H1 (cell line): ENCODE results near the gene KCNJ16. TPM values are rescaled to one million over a fixed set of nuclear protein-coding genes. Genes with fewer than 3 reads are reported as not detected.

Experiments
- CTCF ChIA-PET: fragments of 300-600 bp; sonication (Branson Sonifier 250); formaldehyde crosslinking; loops from one replicate; lab custom pipeline; 2021; ENCODE audit not compliant: partially characterized antibody; lab: Charles Lee
- POLR2A ChIA-PET: fragments of 300-600 bp; sonication (Branson Sonifier 250); formaldehyde crosslinking; loops from one replicate; lab custom pipeline; 2021; ENCODE audit warnings: inconsistent platforms; ENCODE audit not compliant: partially characterized antibody; lab: Charles Lee
- DNase-seq, 2 experiments: peaks; one replicate each; pipeline versions ENCODE4 v3.0.0 to v3.0.0-alpha.2; 2010 to 2022; ENCODE audit warnings: low spot score in 2 of 2, low read depth in 1 of 2, mixed read lengths in 1 of 2
- FAIRE-seq: peaks from 2 replicates; lab custom pipeline; 2011; peaks lifted over from hg19 to GRCh38; lab: Jason Lieb, UNC
- H2AFZ ChIP-seq: 2 replicates; pipeline ENCODE4 v1.8.1; 2012; ENCODE audit warnings: low read length, inconsistent platforms
- H2AK5ac ChIP-seq: 2 replicates; pipeline ENCODE4 v1.6.1; 2013; ENCODE audit warnings: low read depth, low read length
- H2BK120ac ChIP-seq: replicated peaks from 2 replicates; pipeline ENCODE3; 2013; ENCODE audit warnings: low read depth, low read length, inconsistent platforms
- H2BK12ac ChIP-seq: 2 replicates; pipeline ENCODE4 v1.6.1; 2013; ENCODE audit warnings: low read depth, low read length
- H2BK15ac ChIP-seq: 2 replicates; pipeline ENCODE4 v1.6.1; 2013; ENCODE audit warnings: low read length
- H2BK20ac ChIP-seq: 2 replicates; pipeline ENCODE4 v1.6.1; 2013; ENCODE audit warnings: low read length
- H2BK5ac ChIP-seq: 2 replicates; pipeline ENCODE4 v1.6.1; 2013; ENCODE audit warnings: low read depth, low read length
- H3K14ac ChIP-seq: 2 replicates; pipeline ENCODE4 v1.6.1; 2013; ENCODE audit warnings: inconsistent platforms; ENCODE audit not compliant: insufficient read length
- H3K18ac ChIP-seq: 2 replicates; pipeline ENCODE4 v1.6.1; 2013; ENCODE audit warnings: low read length; ENCODE audit errors: extremely low read depth
- H3K23ac ChIP-seq: 2 replicates; pipeline ENCODE4 v1.6.1; 2013; ENCODE audit warnings: inconsistent platforms; ENCODE audit not compliant: insufficient read length
- H3K23me2 ChIP-seq: 2 replicates; pipeline ENCODE4 v1.6.1; 2013; ENCODE audit warnings: low read depth, low read length
- H3K27ac ChIP-seq: 2 replicates; pipeline ENCODE4 v1.6.1; 2011; ENCODE audit warnings: low read depth, low read length, inconsistent platforms
- H3K27me3 ChIP-seq, 4 experiments: replicated peaks in 1 of 4; 1 replicate in 1 of 4; 2 replicates in 3 of 4; pipeline versions ENCODE4 v1.6.1 to v1.8.1; 2011 to 2013; ENCODE audit warnings: low read length in 3 of 4, mild to moderate bottlenecking in 3 of 4, inconsistent platforms in 2 of 4, mixed read lengths in 2 of 4, moderate library complexity in 1 of 4; ENCODE audit not compliant: control insufficient read depth in 3 of 4, insufficient read depth in 3 of 4; ENCODE audit errors: extremely low read depth in 1 of 4
- H3K36me3 ChIP-seq, 4 experiments: 2 replicates each; pipeline versions ENCODE4 v1.6.1 to v1.8.1; 2011 to 2013; ENCODE audit warnings: mild to moderate bottlenecking in 4 of 4, low read length in 3 of 4, moderate library complexity in 2 of 4, control low read depth in 1 of 4, inconsistent platforms in 1 of 4; ENCODE audit not compliant: insufficient read depth in 4 of 4, control insufficient read depth in 2 of 4
- H3K4ac ChIP-seq: replicated peaks from 2 replicates; pipeline ENCODE3; 2013; ENCODE audit warnings: low read length, low read depth, mixed read lengths, inconsistent platforms; ENCODE audit not compliant: insufficient read length
- H3K4me1 ChIP-seq, 4 experiments: replicated peaks in 1 of 4; 1 replicate in 1 of 4; 2 replicates in 3 of 4; pipeline versions ENCODE4 v1.6.1 to v1.8.1; 2011 to 2013; ENCODE audit warnings: low read length in 3 of 4, inconsistent platforms in 2 of 4, mixed read lengths in 1 of 4; ENCODE audit not compliant: insufficient read depth in 4 of 4, control insufficient read depth in 3 of 4
- H3K4me2 ChIP-seq, 2 experiments: 2 replicates each; pipeline versions ENCODE4 v1.6.1 to v1.8.1; 2011 to 2013; ENCODE audit warnings: low read depth in 2 of 2, low read length in 2 of 2, control low read depth in 1 of 2, inconsistent platforms in 1 of 2, mild to moderate bottlenecking in 1 of 2; ENCODE audit not compliant: insufficient read depth in 1 of 2
- H3K4me3 ChIP-seq, 4 experiments: fragments of 200-600, 300-600 bp in 1 of 4; sonication (generic), shearing (Covaris generic), sonication (Bioruptor Twin) in 1 of 4; 2 replicates each; pipeline versions ENCODE4 v1.5.1 to v1.8.1; 2011 to 2016; ENCODE audit warnings: low read length in 4 of 4, low read depth in 3 of 4, control low read depth in 2 of 4, inconsistent platforms in 2 of 4, mild to moderate bottlenecking in 2 of 4, mixed read lengths in 1 of 4, moderate library complexity in 1 of 4; ENCODE audit not compliant: insufficient read depth in 2 of 4; ENCODE audit errors: extremely low read depth in 1 of 4
- H3K56ac ChIP-seq: replicated peaks from 2 replicates; pipeline ENCODE3; 2013; ENCODE audit warnings: low read depth, mild to moderate bottlenecking, mixed read lengths, low read length, inconsistent platforms; ENCODE audit not compliant: insufficient read length
- H3K79me1 ChIP-seq: 2 replicates; pipeline ENCODE4 v1.6.1; 2013; ENCODE audit warnings: low read depth, low read length, control low read depth
- H3K79me2 ChIP-seq, 2 experiments: 2 replicates each; pipeline versions ENCODE4 v1.6.1 to v1.8.1; 2012 to 2013; ENCODE audit warnings: low read length in 2 of 2, mild to moderate bottlenecking in 2 of 2, inconsistent platforms in 1 of 2; ENCODE audit not compliant: insufficient read depth in 2 of 2, control insufficient read depth in 1 of 2
- H3K9ac ChIP-seq, 4 experiments: replicated peaks in 1 of 4; 1 replicate in 1 of 4; 2 replicates in 3 of 4; pipeline versions ENCODE4 v1.6.1 to v1.8.1; 2011 to 2013; ENCODE audit warnings: low read depth in 3 of 4, low read length in 3 of 4, control low read depth in 2 of 4, mild to moderate bottlenecking in 2 of 4, moderate library complexity in 2 of 4, inconsistent platforms in 1 of 4; ENCODE audit errors: extremely low read depth in 1 of 4
- H3K9me3 ChIP-seq, 2 experiments: 2 replicates each; pipeline versions ENCODE4 v1.6.1 to v1.8.1; 2012 to 2013; ENCODE audit warnings: mild to moderate bottlenecking in 2 of 2, moderate library complexity in 2 of 2, control low read depth in 1 of 2, inconsistent platforms in 1 of 2, low read depth in 1 of 2, low read length in 1 of 2, mixed read lengths in 1 of 2; ENCODE audit not compliant: insufficient read depth in 2 of 2
- H4K20me1 ChIP-seq, 2 experiments: replicated peaks in 1 of 2; 2 replicates each; pipeline versions ENCODE3 to v1.8.1; 2011 to 2013; ENCODE audit warnings: inconsistent platforms in 2 of 2, low read length in 2 of 2, mild to moderate bottlenecking in 1 of 2; ENCODE audit not compliant: insufficient read depth in 2 of 2, control insufficient read depth in 1 of 2
- H4K5ac ChIP-seq: 2 replicates; pipeline ENCODE4 v1.6.1; 2013; ENCODE audit warnings: low read length, low read depth, mixed read lengths, inconsistent platforms; ENCODE audit not compliant: insufficient read length
- H4K8ac ChIP-seq: 2 replicates; pipeline ENCODE4 v1.8.0; 2013; ENCODE audit warnings: mild to moderate bottlenecking, moderate library complexity, low read length, inconsistent platforms; ENCODE audit not compliant: insufficient read depth; ENCODE audit errors: extremely low read depth
- H4K91ac ChIP-seq: replicated peaks from 2 replicates; pipeline ENCODE3; 2013; ENCODE audit warnings: low read length, mixed read lengths, inconsistent platforms; ENCODE audit not compliant: insufficient read length
- ASH2L ChIP-seq: fragments of 200-600, 300-600 bp; sonication (generic); IDR thresholded peaks from one replicate; pipeline ENCODE4 v1.7.1; 2017; ENCODE audit warnings: low read length
- BRCA1 ChIP-seq: IDR thresholded peaks from 2 replicates; pipeline ENCODE4 v1.6.1; 2012; ENCODE audit warnings: low read depth, low read length, improper control_type of control experiment
- CBX5 ChIP-seq: fragments of 300-800, 300-1000 bp; sonication (generic); IDR thresholded peaks from 2 replicates; pipeline ENCODE4 v1.7.1; 2016; ENCODE audit warnings: antibody characterized with exemption, low read length, low read depth
- CHD1 ChIP-seq: IDR thresholded peaks from 2 replicates; pipeline ENCODE4 v1.6.1; 2012; ENCODE audit warnings: low read depth, low read length, improper control_type of control experiment
- GTF2F1 ChIP-seq: IDR thresholded peaks from 2 replicates; pipeline ENCODE4 v1.6.1; 2012; ENCODE audit warnings: low read depth, low read length, improper control_type of control experiment, borderline replicate concordance
- KDM4A ChIP-seq: IDR thresholded peaks from one replicate; pipeline ENCODE4 v1.7.1; 2012; ENCODE audit warnings: low read depth, mild to moderate bottlenecking, moderate library complexity, low read length, inconsistent platforms; ENCODE audit not compliant: severe bottlenecking
- NANOG ChIP-seq: IDR thresholded peaks from 2 replicates; pipeline ENCODE4 v1.6.1; 2011; ENCODE audit warnings: low read length, low read depth, mild to moderate bottlenecking, inconsistent platforms; ENCODE audit not compliant: insufficient read depth, poor library complexity, severe bottlenecking
- POLR2A ChIP-seq, 2 experiments: IDR thresholded peaks; 1 replicate in 1 of 2; 2 replicates in 1 of 2; pipeline ENCODE4 v1.6.1; 2011; ENCODE audit warnings: low read depth in 2 of 2, low read length in 2 of 2, mild to moderate bottlenecking in 2 of 2; ENCODE audit errors: control extremely low read depth in 1 of 2
- RAD21 ChIP-seq, 2 experiments: IDR thresholded peaks in 1 of 2; conservative IDR thresholded peaks in 1 of 2; 2 replicates each; pipeline ENCODE4 v1.6.1; 2011; ENCODE audit warnings: low read depth in 2 of 2, low read length in 2 of 2, improper control_type of control experiment in 1 of 2, inconsistent platforms in 1 of 2, mild to moderate bottlenecking in 1 of 2, moderate library complexity in 1 of 2
- RFX5 ChIP-seq: IDR thresholded peaks from 2 replicates; pipeline ENCODE4 v1.6.1; 2011; ENCODE audit warnings: low read depth, low read length, improper control_type of control experiment, borderline replicate concordance
- SP2 ChIP-seq: IDR thresholded peaks from 2 replicates; pipeline ENCODE4 v1.6.1; 2012; ENCODE audit warnings: mild to moderate bottlenecking, low read length, inconsistent platforms
- SRF ChIP-seq: IDR thresholded peaks from 2 replicates; pipeline ENCODE4 v1.6.1; 2011; ENCODE audit warnings: mild to moderate bottlenecking, low read depth, low read length, moderate library complexity
- TCF12 ChIP-seq: IDR thresholded peaks from 2 replicates; pipeline ENCODE4 v1.6.1; 2011; ENCODE audit warnings: low read depth, mild to moderate bottlenecking, low read length
- WGBS, 2 experiments: shearing (Covaris generic) in 1 of 2; methylation state at CpG; one replicate each; pipeline versions ENCODE4 v1.1.6 to v1.1.7; 2013 to 2015; ENCODE audit warnings: low lambda C conversion rate in 2 of 2, mixed read lengths in 2 of 2, inconsistent platforms in 1 of 2, low coverage in 1 of 2, missing lambda C conversion rate in 1 of 2; ENCODE audit not compliant: insufficient replicate concordance in 2 of 2, insufficient coverage in 1 of 2, insufficient read length in 1 of 2; ENCODE audit errors: extremely low coverage in 1 of 2, missing lambda C conversion rate in 1 of 2; 5-methylcytosine and 5-hydroxymethylcytosine counted together
- polyA plus RNA-seq, 7 experiments: library from polyadenylated mRNA; depleted of rRNA in 3 of 7; stranded (reverse) in 5 of 7; unstranded in 2 of 7; fragments of >200 nt in 5 of 7; fragments of 200-250 nt in 2 of 7; gene quantifications; 1 replicate in 5 of 7; 2 replicates in 1 of 7; 4 replicates in 1 of 7; pipeline versions ENCODE4 v1.2.1 to v1.2.3, GENCODE V29; 2011 to 2013; ENCODE audit warnings: missing spikeins in 2 of 7, mixed read lengths in 2 of 7
- total RNA-seq: library from RNA; stranded (reverse); fragmentation: NEBNext Ultra II Directional; extraction: Animal tissue kit (Norgen Biotek cat#: 25700); gene quantifications from 2 replicates; pipeline ENCODE4 v1.2.1, GENCODE V29; 2021
- TF ChIP-seq, protein P1 (sequence below): IDR thresholded peaks from 2 replicates; pipeline ENCODE4 v1.6.1; 2011; ENCODE audit warnings: low read length, improper control_type of control experiment

Gene KCNJ16
- total and polyA plus RNA-seq, 2 of the 8 experiments (the other 6 are each of a cell fraction or from before 2014, with no cell fraction given) = not detected

DNA sequence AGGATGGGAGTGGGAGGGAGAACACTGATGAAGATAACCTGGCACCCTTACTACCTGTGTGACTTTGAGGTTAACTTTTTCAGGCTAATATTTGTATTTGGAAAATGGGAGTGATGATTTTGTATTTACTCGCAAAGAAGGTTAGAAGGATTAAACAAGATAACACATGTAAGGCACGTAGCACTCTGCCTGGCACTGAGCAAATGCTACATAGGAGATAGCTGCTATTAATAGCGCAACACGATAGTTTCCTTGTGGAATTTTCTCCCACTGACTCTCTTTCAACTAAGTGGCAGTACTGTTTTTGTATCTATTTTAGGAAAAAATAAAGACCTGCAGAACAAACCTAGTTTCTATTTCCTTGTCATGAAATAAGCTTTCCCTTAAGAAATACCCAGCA is 15.4 kb upstream of the KCNJ16 start:
- H3K4me3 ChIP-seq = no peak overlapping the region
- no peak overlapping the region for H3K27ac ChIP-seq
- ChIA-PET CTCF (interaction anchor here (0.7 to 1.2 kb wide), 2 partner anchors 30 to 500 kb away, joined by 3 read pairs; no protein-coding TSS in a partner anchor), POLR2A (no interaction called here)
- no peak overlapping the region for H2AK5ac ChIP-seq
- no peak overlapping the region for H2BK15ac ChIP-seq
- H4K8ac ChIP-seq = no peak overlapping the region
- no peaks in the 10 kb centered on the region for H3K27me3 ChIP-seq
- no peak overlapping the region for H3K23ac ChIP-seq
- H4K91ac ChIP-seq = no peak overlapping the region
- H3K9me3 ChIP-seq = no peaks in the 10 kb centered on the region
- no peaks in the 10 kb centered on the region for H4K20me1 ChIP-seq
- H4K5ac ChIP-seq = no peak overlapping the region
- no peaks in the 10 kb centered on the region for H3K79me1 ChIP-seq
- no peak overlapping the region for H2BK5ac ChIP-seq
- no peaks in the 10 kb centered on the region; a peak in 1 of 7 replicates for H3K4me1 ChIP-seq
- no peak overlapping the region for H3K18ac ChIP-seq
- no peak overlapping the region for H2BK12ac ChIP-seq
- 95% methylated on average over 4 of the region's 4 CpGs; no CpG with 5 or more reads in 1 of the 2 experiments for WGBS, 2 experiments
- H3K4me2 ChIP-seq = no peak overlapping the region
- no peak overlapping the region for H2BK120ac ChIP-seq
- H3K4ac ChIP-seq = no peak overlapping the region
- no peak overlapping the region for H2AFZ ChIP-seq
- FAIRE-seq (no peak), DNase-seq (no peak)
- no peaks in the 10 kb centered on the region for H3K23me2 ChIP-seq
- H3K56ac ChIP-seq = no peak overlapping the region
- no peak overlapping the region for H2BK20ac ChIP-seq
- H3K79me2 ChIP-seq = no peaks in the 10 kb centered on the region
- H3K9ac ChIP-seq = no peak overlapping the region
- H3K14ac ChIP-seq = no peak overlapping the region
- H3K36me3 ChIP-seq = no peaks in the 10 kb centered on the region
- no peak for TF ChIP-seq ASH2L
- no peak for TF ChIP-seq NANOG
- TF ChIP-seq SP2 = no peak
- TF ChIP-seq, protein P1, sequence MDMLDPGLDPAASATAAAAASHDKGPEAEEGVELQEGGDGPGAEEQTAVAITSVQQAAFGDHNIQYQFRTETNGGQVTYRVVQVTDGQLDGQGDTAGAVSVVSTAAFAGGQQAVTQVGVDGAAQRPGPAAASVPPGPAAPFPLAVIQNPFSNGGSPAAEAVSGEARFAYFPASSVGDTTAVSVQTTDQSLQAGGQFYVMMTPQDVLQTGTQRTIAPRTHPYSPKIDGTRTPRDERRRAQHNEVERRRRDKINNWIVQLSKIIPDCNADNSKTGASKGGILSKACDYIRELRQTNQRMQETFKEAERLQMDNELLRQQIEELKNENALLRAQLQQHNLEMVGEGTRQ = no peak
- no peak for TF ChIP-seq RAD21 (IDR thresholded peaks at IDR 0.05 in 1 of 2, conservative IDR thresholded peaks at IDR 0.05 in 1 of 2; ENCODE audit: low read depth in 2 of 2, low read length in 2 of 2)
- no peak for TF ChIP-seq SRF
- TF ChIP-seq TCF12 = no peak
- TF ChIP-seq RFX5 = no peak
- TF ChIP-seq BRCA1 = no peak
- TF ChIP-seq GTF2F1 = no peak
- TF ChIP-seq POLR2A (IDR thresholded peaks at IDR 0.05; ENCODE audit: control extremely low read depth in 1 of 2, low read depth in 2 of 2, low read length in 2 of 2) = no peak
- no peak for TF ChIP-seq CBX5
- TF ChIP-seq CHD1 = no peak
- no peak for TF ChIP-seq KDM4A
